Glomerular visceral epithelial cell (primary cell): Measurements from ENCODE around the gene PTPRM.

Source experiments
- DNase-seq: peaks from one replicate; pipeline ENCODE4 v3.0.0-alpha.2; 2016; ENCODE audit errors: extremely low spot score

The PTPRM gene

DNA sequence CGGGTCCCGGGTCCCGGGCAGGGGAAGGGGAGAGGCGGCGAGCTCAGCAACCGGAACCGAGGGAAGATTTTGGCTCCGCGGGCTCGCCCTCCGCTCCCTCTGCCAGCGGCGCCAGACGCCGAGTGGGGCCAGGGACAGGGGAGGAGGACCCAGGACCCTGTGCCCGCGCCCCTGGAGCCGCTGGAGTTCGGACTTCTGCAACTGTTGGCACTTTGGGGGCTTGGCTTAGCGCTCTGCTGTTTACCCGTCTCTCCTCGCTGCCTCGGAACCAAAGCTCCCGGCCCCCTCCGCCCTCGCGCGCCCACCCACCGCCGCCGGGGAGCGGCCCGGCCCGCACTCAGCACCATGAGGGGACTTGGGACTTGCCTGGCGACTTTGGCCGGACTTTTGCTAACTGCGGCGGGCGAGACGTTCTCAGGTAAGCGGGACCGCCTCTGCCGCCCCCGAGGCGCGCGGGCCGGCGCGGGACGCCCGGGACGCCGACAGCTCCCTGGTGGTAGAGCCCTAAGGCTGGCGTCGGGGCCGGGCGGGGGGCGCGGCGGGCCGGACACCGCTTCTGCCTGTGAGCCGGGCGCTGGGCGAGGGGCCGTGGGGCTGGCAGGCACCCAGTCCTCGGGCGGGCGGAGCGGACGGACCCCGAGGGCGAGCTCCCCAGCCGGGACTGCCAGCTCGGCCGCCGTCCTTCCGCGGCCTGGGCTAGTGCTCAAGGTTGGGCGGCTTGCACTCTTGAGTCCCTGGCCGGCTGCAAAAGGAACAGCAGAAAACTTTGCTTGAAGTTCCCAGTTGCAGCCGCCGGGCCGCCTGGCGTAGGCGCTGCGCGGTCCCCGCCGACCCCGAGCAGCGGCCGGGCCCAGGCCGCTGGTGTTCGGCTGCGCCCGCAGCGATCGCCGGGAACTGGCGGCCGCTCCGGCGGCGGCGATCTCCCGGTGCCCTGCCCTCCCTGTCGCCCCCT is 634 bp downstream of the PTPRM start:
- DNase-seq, result peak; percentile 62

DNA sequence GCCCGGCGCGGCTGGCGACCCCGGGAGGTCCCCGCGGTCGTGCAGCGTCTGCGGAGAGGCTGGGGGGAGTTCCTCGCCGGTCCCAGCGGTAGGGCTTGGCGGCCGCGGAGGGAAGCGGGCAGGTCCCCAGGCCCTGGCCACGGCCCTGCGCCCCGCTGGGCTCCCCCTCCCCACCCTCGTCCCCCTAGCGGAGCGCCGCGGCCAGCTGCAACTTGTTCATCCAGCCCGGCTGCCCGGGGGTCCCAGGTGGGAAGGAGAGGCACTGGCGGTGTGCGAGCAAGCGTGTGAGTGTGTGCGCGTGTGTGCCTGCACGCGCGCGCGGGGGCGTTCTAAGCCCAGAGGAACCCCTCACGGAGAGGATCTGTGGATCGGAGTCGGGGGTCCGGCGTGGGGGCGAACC is 1.3 kb downstream of the PTPRM start:
- DNase-seq, result peak; percentile 44

DNA sequence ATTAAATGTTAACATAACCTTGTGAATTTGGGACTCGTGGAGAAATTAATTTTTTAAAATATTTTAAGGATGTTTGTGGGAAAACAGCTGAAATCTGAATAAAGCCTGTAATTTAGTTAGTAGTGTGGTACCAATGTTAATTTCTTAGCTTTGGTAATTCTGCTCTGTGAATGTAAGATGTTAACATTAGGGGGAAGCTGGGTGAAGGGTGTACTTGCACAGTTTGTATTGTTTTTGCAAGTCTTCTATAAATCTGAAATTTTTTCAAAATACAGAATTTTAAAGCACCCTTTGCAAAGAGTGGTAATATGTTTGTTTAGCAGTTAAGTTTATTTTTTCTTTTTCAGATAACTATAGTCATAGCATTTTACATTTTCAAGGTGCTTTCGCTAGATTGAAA is 4.5 kb downstream of the PTPRM start:
- no peak for DNase-seq

DNA sequence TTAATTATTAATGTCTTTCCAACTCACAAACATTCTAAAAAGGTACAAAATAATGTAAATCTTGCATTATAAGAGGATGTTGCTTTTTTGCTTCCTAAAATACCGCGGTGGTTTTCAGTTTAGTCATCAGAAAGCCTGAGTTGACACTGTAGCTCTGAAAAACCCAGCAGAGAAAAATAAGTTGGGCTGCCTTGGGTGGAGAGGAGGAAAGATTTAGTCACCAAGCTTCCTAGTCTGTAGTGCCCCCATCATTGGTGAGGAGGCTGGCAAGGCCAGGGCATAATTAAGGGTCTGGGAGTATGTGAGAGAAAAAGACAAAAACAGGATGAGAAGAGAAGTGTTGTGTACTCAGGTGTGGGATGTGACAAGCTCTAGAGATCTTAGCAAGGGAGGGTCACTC is 5.7 kb downstream of the PTPRM start:
- DNase-seq, result peak; percentile 43

DNA sequence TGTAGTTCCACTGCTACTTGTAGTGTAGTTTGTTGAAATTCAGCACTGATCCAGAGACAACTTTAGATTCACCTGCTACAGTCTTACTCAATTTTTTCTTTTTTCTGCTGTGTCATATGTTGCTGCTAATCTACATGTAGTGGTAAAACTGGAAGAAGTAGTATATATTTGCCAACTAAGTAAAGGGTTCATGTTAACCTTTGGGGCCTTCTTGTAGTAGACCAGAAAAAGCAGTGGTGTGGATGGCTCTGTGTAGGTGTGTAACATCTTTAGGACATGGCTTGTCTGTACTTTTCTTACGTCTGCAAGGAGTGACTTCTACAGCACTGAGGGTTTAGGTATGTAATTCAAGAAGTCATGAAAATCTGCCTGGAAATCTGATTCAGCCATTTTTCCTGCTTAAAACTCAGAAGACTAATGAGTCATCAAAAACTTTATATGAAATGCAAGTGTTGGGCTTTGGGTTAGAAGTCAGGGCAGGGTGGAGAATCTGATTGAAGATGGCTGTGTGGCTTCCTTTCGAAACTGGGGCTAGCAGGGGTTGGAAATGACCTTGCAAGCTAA is 8.4 kb downstream of the PTPRM start:
- DNase-seq, result peak; percentile 48

DNA sequence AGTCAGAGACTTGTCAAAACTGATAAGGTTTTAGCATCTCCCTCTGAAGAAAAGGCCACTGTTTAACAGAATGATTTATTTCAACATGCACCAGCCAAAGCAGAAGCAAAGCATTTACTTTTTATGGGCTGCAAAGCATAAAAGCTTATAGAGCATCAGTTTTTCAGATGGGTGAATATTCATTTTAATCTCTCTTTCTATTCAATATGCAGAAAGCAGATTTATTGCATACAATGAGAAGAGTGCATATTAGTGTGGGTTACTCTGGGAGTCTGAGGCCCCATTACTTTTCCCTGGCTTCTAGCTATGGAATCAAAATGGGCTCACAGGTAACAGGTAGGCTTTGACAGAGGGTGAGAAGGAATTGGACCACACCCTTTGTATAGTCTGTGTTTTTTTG is 9.0 kb downstream of the PTPRM start:
- no peak for DNase-seq

DNA sequence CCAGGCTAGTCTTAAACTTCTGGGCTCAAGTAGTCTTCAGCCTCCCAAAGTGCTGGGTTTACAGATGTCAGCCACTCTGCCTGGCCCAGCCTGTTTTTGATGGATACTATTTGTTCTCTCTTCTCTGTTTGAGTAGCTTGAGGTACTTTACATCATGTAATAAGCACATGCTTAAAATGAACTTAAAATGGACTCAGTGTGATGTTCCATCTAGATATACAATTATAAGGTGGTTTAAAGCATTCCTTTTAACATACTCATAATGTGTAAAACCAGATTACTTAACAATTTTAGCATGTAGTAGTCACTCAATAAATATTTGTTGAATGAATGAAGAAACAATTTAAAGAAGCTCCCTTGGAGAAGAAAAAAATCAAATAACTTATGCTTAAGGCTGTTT is 9.6 kb downstream of the PTPRM start:
- peak; percentile 33 for DNase-seq

DNA sequence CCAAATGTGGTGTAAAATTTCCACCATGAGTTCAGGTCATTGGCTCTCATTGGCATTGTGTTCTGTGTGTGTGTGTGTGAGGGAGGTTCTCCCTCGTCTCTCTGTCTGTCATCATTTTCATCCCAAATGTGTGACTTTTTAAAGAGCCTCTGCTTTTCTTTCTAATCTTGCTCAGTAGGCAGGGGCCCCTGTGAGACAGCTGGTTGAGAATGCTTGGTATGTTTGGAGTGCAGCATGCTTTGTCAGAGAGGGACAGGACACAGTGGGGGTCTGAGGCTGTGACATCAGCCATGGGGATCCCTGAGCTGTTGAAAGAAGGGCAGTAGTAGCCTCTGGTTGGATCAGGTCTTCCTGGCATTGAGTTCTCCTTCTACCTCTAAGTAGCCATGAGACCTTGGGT is 10.6 kb downstream of the PTPRM start:
- DNase-seq, result peak; percentile 74

DNA sequence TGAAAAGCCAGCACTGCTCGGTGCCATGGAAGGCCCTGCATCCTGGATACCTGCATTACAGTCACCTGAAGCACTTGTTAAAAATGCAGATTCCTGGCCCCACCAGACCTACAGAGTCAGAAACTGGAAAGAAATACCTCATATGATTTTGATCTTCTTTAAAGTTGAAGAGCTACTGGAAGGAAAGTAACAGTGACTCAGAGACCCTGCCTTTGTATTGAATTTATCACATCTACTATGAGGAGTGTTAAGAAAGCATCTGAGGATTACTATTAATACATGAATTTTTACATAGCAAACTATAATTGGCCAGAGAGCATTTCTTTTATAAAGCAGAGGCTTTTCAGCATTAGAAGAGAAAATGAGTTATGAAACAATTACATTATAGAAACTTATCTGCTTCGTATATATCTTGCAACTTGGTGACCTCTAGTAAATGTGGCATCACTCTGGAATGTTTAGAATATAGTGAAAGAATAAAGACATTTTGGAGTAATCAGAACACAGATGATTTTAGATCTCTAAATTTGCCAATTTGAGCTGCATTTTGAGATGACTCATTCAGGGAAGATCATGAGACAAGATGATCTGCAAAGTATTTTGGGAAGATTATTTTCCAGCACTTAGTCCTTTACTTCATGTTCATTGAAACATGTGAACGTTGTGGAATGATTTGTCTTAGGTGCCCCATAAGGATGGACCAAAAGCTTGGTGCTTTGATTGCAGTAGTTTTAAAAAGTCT is 12.2 kb downstream of the PTPRM start:
- DNase-seq, result no peak

DNA sequence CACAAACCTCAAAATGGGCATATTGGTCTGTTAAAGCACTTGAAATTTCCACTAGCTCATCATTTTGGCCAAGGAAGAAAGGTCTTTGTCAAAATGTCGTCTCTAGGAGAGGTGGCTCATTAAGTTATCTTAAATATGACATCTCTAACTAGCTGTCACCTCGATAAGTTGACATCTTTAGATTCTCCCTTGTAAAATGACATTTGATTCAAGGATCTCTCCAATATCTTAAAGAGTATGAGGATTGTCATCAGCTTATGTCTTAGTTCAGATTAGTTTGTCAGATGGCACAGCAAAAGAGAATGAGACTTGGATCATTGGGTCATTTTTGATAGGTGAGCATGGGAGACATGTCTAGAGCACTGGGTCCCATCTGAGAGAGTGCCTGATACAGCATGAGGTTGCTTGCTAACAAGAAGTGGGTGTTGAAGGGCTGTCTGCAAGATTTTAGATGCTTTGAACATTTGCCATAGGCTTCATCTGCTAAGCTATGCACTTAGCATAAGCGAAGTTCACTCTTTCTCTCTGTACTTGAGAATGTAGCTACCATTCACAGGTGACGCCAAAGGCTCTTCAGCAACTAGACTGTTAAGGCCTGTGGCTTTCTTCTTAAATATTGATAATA is 12.9 kb downstream of the PTPRM start:
- no peak for DNase-seq

DNA sequence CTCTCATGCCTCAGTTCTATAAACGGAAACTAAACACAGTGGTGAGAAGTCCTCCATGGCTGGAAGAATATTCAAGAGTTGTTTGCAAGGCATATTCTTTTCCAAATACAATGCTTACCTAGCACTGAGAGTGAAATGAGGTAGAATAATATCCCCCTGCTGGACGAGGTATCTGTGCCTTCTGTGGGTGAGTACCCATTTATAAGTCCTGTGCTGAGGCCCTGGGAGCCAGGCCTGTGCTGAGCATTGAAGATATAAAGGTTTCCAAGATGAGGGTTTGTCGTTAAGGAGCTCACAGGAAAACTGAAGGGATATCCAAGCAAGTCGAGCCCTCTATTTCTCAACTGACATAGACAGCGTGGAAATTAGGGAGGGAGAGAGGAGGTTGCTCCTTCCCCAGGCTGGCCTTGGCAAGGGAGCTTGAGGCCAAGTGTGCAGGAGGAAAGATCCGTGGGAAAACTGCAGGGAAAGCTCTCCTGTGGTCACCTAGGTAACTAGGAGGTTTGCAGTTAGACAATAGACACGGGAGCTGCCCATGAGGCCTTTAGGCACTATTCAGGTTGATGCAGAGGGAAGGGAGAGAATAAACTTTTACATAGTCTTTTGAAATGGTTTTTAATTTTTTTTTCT is 17.6 kb downstream of the PTPRM start:
- DNase-seq, result no peak

DNA sequence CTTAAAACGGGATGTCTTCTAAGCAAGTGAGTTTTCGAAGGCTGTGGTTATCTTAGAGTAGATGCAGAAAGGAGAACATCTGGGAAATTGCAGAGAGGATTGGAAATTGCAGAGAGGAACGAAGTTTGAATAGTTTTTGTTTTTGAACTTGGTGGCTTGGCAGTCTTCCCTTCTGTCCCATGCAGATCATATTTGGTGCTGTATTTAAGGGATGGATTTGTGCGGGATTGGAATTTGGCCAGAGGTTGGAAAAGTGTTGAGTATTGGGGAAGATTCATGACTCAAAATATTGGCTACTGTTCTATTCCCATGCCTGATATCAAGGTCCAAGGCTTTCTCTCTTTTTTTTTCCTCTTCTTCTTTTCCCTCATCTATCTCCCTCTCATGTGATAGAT is 18.2 kb downstream of the PTPRM start:
- no peak for DNase-seq

DNA sequence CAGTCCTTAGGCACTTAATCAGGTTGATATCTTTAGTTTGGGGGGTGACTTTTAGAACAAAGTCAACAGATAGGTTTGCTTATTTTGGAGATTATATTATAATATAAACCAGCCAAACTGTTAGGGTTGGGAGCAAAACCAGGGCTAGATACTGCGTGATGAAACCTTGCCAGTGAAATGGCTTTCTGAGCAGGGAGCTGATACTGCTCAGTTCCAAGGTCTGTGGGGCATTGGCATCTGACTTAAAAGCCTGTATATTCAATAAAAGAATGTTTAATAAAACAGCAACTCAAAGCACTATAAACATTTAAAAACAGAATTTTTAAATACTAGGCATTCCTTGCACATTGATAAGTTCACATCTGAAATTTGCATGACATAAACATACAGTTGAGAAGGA is 19.3 kb downstream of the PTPRM start:
- DNase-seq, result no peak

DNA sequence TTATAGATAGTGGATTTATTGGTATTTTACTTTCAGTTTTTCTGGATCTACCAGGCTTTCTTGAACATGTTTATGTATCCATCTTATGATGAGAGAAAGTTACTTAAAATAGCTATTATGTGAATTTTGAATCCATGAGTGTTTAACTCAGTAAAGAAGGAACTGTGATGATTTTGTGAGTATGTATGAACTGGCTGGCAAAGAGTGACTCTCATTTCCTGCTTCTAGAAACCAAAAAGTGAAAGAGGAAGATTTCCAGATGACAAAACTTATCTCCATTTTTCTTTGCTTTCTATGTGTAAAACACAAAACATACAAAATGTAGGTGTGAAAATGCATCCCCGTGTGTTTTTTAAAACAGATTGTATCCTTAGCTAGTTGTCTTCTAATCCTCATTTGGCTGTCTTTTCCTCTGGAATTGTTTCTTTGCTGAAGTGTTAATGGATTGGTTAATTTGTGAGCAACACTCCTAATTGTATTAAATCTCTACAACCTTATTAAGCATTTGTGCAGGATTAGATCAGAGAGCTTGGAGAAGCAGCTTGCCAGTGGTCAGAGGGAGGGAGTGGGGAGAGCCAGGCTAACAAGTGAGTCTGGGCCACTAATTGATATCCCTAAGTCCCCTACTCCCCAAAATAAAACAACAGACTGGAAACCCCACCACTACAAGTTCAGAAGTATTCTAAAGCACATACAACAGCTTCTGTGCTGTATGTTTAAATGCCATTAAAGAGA is 23.9 kb downstream of the PTPRM start:
- DNase-seq, result no peak

DNA sequence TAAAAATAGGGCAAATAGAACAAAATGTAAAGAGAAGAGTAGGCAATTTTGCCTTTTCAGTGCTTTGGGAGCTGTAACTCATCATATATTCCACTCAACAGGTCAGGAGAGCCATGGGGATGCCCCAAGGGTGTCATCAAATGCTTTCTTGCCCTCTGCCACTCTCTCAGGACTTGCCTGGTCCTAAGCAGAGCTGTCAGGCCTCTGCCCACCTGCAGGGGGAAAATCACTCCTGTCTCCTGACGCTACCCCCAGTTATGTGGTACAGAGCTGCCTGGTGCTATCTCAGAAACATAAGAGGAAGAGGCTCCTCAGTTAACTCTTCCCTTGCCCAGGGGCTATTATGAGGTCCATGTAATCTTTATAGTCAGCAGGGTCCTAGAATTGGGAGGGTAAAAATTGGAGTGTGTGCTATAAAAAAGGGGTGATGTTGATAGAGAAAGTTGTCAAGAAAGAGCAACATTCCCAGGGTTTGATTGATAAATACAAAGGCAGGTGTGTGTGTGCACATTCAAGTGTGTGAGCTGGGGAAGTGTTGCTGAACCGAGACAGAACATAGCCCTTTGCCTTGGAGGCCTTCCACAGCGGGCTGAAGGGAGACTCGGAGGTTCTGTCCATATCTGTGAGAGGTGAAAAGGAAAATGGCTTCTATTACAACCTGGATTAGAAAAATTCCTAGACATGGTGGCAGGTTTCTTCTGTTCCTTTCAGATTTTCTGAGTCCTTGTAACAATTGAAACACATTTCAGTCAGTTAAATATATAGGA is 25.4 kb downstream of the PTPRM start:
- peak; percentile 59 for DNase-seq

DNA sequence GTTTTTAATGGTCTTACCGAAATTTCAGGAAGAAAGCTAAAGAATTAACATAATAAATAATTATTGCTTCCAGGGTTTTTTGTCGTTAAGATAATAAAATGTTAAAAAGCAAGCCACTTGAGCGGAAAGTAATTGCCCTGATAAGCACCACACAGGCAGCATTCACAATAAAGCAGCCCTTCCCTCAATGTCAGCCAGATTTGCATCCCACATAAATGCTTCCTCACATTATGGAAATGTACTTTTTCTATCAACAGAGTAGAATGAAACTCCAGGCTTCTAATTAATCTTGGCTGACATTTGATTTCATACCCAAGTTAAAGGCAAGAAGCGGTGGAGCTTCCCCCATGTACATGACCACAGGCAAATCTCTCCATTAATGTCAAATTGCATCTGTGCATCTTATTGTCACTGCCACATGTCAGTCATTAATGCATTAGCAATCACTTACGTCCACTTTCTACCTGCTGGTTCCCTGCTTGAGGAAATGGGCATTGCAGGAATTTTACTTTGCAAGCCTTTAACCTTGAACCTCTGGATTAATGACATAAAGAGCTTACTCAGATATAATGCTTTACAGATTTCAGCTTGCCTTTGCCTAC is 26.2 kb downstream of the PTPRM start:
- no peak for DNase-seq

DNA sequence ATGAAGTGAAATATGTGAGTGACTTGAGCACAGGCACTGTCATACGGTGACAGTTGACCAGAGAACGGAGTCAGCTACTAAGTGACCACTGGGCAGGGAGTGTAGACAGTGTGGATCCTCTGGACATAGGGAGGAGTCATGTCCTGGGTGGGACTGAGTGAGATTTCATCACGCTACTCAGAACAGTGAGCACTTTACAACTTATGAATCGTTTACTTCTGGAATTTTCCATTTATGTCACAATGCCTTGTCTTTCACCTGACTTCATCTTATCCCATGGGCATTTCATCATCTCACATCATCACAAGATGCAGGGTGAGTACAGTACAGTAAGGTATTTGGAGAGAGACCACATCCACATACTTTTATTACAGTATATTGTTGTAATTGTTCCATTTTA is 29.0 kb downstream of the PTPRM start:
- no peak for DNase-seq

DNA sequence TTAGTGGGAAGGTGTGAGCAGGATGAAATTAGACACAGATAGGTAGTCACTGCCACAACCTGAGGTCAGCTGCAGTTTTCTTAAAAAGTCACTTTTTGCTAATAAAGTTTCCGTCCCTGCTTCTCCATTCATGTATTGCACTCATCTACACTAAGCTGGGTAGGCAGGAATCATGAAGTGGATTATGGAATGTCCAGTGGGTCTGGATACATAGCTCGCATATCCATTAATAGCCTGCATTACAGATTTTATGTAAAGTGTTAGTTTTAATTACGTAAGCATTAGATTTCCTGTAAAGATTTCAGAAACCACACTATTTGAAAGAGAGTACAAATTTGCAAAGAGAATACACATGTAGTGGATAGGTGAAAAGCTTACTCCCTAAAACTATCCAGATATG is 30.4 kb downstream of the PTPRM start:
- DNase-seq, result no peak

DNA sequence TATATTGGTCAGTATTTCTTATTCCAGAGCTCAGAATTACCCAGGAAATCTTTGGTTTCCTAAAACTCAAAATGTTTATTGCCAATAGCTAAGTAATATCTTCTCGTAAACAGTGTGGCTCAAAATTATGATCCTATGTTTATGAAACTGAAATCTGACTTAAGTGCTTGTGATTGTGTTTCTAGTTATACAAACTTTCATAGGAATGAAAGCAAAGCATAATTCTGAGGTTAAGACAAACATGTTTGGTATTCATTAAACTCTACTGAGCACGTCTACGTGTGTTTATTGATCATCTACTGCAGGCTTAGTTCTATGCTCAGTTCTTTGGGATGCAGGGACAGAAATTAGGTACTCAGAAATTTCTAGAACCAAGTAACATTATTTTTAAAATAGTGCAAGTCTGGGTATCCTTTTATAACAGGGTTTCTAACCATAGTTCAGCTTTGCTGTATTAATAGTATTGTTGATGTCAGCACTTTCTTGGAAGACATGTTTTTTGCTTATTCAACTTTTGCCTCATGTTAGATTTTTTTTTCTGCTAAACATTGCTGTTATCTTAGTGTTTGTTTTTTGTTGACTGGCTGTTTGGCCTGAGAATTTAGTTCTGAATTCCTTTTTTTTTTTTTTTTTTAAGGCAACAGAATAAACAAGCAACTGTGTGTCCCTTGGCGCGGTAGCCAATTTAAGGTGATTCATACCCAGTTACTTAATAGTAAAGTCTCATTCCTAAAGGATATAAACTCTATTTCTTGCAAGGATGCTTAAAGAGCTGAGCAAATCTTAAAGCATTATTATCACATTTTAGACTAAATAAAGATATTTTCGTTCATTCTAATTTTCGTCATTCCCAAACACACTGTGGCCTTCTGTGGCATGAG is 31.3 kb downstream of the PTPRM start:
- DNase-seq, result no peak
